Muscle layer of duodenum (tissue), 2 donors: ENCODE data around the gene SDSL.

Experiments used
- H3K27ac ChIP-seq: one replicate; pipeline ENCODE4 v1.7.0; 2013; ENCODE audit warnings: mild to moderate bottlenecking, low read length
- H3K27me3 ChIP-seq: one replicate; pipeline ENCODE4 v1.7.0; 2013; ENCODE audit warnings: low read depth, mild to moderate bottlenecking, control low read depth, low read length
- H3K36me3 ChIP-seq, 2 donors: one replicate each; pipeline ENCODE4 v1.7.0; 2013; ENCODE audit warnings: low read length in 2 of 2, control low read depth in 1 of 2, mild to moderate bottlenecking in 1 of 2; ENCODE audit not compliant: insufficient read depth in 2 of 2, control insufficient read depth in 1 of 2
- H3K4me1 ChIP-seq, 2 donors: one replicate each; pipeline ENCODE4 v1.7.0; 2013; ENCODE audit warnings: low read length in 2 of 2, mild to moderate bottlenecking in 2 of 2, control low read depth in 1 of 2, moderate library complexity in 1 of 2; ENCODE audit not compliant: insufficient read depth in 2 of 2, control insufficient read depth in 1 of 2
- H3K4me3 ChIP-seq, 2 donors: one replicate each; pipeline ENCODE4 v1.7.0; 2013; ENCODE audit warnings: low read length in 2 of 2, low read depth in 1 of 2, mild to moderate bottlenecking in 1 of 2
- H3K9me3 ChIP-seq, 2 donors: one replicate each; pipeline ENCODE4 v1.7.0; 2013; ENCODE audit warnings: low read length in 2 of 2, control low read depth in 1 of 2, mild to moderate bottlenecking in 1 of 2; ENCODE audit not compliant: control insufficient read depth in 1 of 2
- donor health status: healthy.

The SDSL gene

DNA sequence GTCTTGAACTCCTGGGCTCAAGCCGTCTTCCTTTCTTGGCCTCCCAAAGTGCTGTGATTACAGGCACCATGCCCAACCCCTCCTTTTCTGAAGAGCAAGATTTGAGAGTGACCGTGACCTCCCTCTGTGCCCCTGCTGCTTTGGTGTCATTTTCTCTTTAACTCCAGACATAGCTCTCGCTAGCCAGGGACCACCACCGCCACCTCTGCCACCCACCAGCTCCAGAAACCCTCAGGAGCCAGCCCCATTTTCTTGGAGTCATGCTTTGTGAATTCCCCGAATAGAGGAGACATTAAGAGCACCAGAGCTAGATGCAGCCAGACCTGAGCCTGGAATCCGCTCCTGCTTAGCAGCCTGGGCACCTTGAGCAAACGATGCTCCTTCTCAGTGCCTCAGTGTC is 18.2 kb downstream of the SDSL start:
- H3K36me3 ChIP-seq: no peaks in the 10 kb centered on the region
- no peaks in the 10 kb centered on the region for H3K27me3 ChIP-seq
- H3K4me3 ChIP-seq: no peak overlapping the region
- H3K27ac ChIP-seq: no peak overlapping the region
- peaks cover 0 to under 1% of the 10 kb centered on the region in 2 donors for H3K9me3 ChIP-seq
- H3K4me1 ChIP-seq: no peaks in the 10 kb centered on the region

DNA sequence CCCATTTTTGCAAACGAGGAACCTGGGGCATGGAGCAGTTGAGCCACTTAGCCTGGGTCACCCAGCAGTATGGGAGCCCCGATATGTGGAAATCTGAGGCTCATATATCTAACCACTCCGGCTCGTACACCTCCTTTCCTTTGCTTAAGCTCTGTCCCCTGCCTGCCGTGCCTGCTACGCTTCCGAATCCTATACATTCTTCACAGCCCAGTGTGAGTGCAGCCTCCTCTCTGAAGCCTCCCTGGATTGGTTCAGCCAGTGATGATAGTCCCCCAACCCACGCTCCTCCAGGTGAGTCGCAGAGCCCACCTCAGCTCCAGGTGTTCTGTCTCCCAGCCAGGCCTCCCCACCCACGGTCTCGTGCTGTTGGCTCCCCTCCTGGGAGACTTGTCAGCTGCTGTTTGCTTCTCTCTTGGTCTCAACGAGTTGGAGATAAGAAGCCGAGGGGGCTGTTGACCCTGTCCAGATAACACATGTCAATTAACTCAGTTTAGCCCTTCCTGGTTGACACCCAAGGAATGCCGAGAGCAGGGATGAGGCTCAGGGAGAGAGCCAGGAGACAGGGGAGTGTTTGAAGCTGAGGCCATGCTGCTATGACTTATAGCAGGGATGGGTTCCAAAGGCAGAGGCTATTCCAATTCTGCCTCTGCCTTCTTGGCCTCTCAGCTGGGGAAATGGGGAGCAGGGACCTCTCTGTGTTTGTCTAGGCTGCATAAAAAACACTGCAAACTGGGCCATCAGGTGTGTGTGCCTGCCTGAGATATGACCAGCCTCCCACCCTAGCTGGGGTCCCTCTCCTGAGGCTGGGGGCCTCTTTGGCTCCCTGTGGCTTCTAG is 19.0 kb downstream of the SDSL start:
- Histone ChIP-seq H3K9me3 (peaks cover 0 to 3% of the 10 kb centered on the region in 2 donors), H3K27me3 (no peaks in the 10 kb centered on the region), H3K4me3 (no peak overlapping the region), H3K27ac (no peak overlapping the region), H3K36me3 (no peaks in the 10 kb centered on the region), H3K4me1 (no peaks in the 10 kb centered on the region)

DNA sequence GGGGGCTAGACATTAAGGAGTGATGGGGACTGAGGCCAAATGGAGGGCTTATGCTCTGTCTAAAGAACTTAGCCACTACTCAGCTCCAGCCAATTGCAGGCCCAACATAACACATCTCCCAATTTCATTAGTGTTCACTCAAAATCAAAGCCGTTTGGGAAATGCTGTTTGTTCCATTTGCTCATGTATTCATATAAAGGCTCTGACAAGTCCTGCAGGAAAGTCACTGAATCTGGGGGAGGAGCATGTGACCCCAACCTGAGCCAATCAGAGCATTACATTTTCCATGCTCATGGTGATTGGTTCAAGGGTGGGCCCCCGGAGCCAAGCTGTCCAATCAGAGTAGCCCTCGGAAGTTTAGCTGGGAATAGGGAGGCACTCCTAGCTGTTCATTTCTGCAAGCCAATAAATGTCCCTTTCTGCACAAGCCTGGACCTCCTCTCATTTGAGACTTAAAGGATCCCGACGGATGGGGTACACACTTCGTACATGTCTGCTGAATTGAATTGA is 20.9 kb downstream of the SDSL start:
- no peaks in the 10 kb centered on the region for H3K27me3 ChIP-seq
- H3K9me3 ChIP-seq: peaks cover 0 to 3% of the 10 kb centered on the region in 2 donors
- H3K4me1 ChIP-seq: no peaks in the 10 kb centered on the region
- H3K4me3 ChIP-seq: no peak overlapping the region
- no peaks in the 10 kb centered on the region for H3K36me3 ChIP-seq
- H3K27ac ChIP-seq: no peak overlapping the region

DNA sequence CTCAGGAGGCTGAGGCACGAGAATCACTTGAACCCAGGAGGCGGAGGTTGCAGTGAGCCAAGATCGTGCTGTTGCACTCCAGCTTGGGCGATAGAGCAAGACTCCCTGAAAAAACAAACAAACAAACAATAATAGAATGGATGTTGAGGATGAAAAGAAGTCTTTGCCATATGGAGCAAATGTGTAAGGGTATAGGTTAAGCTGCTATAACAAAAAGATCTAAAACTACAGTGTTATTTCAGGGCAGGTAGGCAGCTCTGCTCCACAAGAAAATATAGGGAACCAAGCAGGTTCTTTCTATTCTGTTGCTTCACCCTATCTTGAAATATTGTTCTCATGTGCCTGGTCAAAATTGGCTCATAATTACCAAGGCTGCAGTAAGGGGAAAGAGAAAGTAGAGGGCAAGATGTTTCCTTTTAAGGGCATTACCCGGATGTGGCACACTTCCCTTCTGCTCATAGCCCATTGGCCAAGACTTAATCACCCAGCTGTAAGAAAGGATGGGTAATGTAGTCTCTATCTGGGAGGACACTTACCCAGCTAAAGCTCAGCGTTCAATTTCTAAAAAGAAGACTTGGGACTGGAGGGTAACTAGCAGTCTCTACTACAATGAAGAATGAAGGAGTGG is 23.5 kb downstream of the SDSL start:
- Histone ChIP-seq H3K4me1 (no peaks in the 10 kb centered on the region), H3K27me3 (no peaks in the 10 kb centered on the region)

DNA sequence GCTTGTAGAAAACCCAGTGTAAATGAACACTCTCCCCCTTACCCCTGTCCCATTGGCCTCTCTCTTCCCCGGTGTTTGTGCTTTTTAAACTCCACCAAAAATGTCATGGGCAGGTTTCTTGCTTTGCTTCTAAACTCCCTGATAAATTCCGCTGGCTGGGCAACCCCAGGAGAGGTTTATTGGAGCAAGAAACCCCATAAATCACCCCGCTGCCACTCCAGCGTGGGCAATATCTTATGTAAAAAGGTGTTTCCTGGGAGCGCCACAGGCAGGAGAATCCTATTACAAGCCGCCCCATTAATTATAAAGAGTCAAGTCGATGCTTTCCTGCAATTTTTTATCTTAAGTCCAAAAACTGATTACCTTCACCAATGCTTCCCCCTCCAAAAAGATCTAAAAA is 26.7 kb downstream of the SDSL start:
- Histone ChIP-seq H3K36me3 (no peaks in the 10 kb centered on the region), H3K4me3 (no peak overlapping the region), H3K9me3 (peaks cover 0 to 3% of the 10 kb centered on the region in 2 donors), H3K27ac (no peak overlapping the region), H3K27me3 (no peaks in the 10 kb centered on the region), H3K4me1 (no peaks in the 10 kb centered on the region)

More for the DNA sequence above, 23.5 kb downstream of the SDSL start:
- H3K36me3 ChIP-seq: no peaks in the 10 kb centered on the region
- H3K27ac ChIP-seq: no peak overlapping the region
- peaks cover 0 to 3% of the 10 kb centered on the region in 2 donors for H3K9me3 ChIP-seq
- no peak overlapping the region for H3K4me3 ChIP-seq

DNA sequence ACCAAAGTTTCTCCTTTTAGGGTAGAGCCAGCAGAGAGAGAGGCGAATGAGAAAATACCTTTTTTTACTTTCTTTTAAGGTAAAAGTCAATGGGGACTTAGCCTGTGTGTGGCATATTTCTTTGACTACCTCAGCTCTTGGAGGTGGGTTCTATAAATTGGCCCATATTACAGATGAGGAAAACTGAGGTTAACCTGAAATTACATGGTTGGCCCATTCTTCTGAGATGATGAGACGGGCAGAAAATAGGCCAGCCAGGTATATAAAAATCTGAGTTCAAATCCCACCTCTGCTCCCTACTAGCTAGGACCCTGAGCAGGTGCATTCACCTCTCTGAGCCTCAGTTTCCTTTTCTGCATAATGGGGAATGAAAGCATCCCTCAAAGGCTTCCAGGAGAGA is 27.1 kb downstream of the SDSL start:
- Histone ChIP-seq H3K4me1 (no peaks in the 10 kb centered on the region), H3K27me3 (no peaks in the 10 kb centered on the region), H3K4me3 (no peak overlapping the region), H3K27ac (no peak overlapping the region), H3K36me3 (no peaks in the 10 kb centered on the region), H3K9me3 (peaks cover 0 to 3% of the 10 kb centered on the region in 2 donors)

DNA sequence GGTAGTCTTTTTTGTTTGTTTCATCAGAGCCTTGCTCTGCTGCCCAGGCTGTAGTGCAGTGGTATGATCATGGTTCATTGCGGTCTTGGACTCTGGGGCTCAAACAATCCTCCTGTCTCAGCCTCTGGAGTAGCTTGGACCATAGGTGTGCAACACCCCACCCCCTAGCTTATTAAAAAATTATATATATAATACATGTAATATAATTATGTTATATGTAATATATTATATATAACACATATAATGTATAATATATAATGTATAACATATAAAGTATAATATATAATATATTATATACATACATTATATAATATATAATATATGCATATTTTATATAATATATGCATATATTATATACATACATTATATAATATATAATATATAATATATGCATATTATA is 27.7 kb downstream of the SDSL start:
- Histone ChIP-seq H3K36me3 (no peaks in the 10 kb centered on the region), H3K4me1 (no peaks in the 10 kb centered on the region), H3K4me3 (no peak overlapping the region), H3K27ac (no peak overlapping the region), H3K9me3 (peaks cover 0 to 3% of the 10 kb centered on the region in 2 donors), H3K27me3 (no peaks in the 10 kb centered on the region)

DNA sequence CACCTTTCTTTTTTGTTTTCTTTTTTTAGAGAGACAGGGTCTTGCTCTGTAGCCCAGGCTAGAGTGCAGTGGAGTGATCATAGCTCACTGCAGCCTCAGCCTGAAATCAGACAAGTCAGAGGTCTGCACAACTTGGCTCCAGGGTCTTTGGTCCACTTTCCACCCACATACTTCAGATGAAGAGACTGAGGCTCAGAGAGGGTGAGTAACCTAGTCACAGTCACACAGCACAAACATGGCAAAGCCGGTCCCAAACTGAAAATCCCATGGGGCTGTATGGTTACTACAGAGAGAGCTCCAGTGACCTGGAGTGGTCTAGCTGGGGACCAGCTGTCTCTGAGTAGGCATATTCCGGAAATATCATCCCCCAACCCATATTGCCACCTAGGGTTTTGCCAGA is 30.3 kb downstream of the SDSL start:
- Histone ChIP-seq H3K36me3 (no peaks in the 10 kb centered on the region), H3K27me3 (peaks cover 5% of the 10 kb centered on the region), H3K9me3 (no peaks in the 10 kb centered on the region), H3K4me3 (no peak overlapping the region), H3K27ac (no peak overlapping the region), H3K4me1 (no peaks in the 10 kb centered on the region)

DNA sequence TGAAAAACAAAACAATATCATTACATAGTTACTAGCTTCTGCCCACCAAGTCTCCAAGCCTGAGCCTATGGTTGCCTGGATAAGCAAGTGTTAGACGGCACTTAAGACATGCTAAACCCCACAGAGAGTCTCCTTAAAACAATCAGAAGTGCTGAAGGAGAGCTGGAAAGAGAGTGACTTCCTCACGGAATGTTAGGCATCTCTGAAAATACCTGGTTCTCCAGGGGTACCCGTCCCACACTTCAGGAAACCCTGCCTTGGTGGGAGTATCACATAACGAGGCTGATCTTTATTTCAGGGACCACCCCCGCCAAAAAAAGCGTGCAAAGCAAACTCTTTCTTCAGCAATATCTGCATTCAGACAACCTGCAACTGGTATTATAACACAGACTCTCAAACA is 31.1 kb downstream of the SDSL start:
- Histone ChIP-seq H3K27ac (no peak overlapping the region), H3K27me3 (peaks cover 5% of the 10 kb centered on the region), H3K9me3 (no peaks in the 10 kb centered on the region)

DNA sequence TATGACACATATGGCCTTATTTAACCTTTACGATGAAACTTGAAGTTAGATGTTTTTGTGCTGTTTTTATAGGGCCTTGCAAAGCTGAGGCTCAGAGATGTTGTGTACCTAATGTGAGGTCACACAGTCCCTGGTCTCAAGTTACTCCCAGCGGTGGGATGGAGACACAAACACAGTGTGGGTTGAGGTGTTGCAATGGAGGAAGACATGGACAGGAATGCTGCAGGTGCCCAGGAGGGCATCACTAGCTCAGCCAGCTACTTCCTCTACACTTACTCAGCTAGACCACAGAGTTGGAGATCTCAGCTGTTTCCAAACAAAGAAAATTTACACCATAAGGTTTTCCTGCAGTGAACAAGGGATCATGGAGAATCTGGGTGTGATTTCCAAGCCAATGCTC is 34.0 kb downstream of the SDSL start:
- H3K27me3 ChIP-seq: peaks cover 5% of the 10 kb centered on the region
- H3K9me3 ChIP-seq: no peaks in the 10 kb centered on the region
- H3K27ac ChIP-seq: no peak overlapping the region
- H3K36me3 ChIP-seq: no peaks in the 10 kb centered on the region
- H3K4me1 ChIP-seq: no peaks in the 10 kb centered on the region
- no peak overlapping the region for H3K4me3 ChIP-seq

More for the DNA sequence above, 31.1 kb downstream of the SDSL start:
- no peak overlapping the region for H3K4me3 ChIP-seq
- H3K4me1 ChIP-seq: no peaks in the 10 kb centered on the region
- H3K36me3 ChIP-seq: no peaks in the 10 kb centered on the region

DNA sequence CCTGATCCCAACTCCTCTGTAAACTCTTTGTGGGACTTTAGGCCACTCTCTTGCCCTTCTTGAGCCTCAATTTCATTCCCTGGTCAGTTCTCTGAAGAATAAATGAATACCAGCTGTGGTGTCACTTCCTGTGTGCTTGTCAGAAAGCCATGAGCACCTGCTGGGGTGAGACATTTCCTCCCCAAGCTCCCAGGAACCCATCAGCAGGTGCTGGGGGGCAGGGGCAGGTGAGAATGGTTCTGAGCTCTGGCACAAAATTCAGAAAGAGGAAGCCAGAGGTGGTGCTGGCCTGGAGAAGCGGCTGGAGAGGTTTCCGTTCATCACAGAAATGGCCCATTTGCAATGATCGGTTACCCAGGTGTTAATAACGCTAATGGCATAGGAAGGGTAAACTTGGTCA is 34.6 kb downstream of the SDSL start:
- Histone ChIP-seq H3K36me3 (no peaks in the 10 kb centered on the region), H3K27me3 (peaks cover 5% of the 10 kb centered on the region), H3K4me3 (no peak overlapping the region), H3K4me1 (no peaks in the 10 kb centered on the region), H3K9me3 (no peaks in the 10 kb centered on the region), H3K27ac (no peak overlapping the region)
